Measurements from ENCODE around the gene AK2.
"Not testable (repeated sequence)": the region's sequence is repeated elsewhere in the genome, so short reads cannot be mapped to it uniquely, and the experiment has no call there.

Gene AK2

GRCh38 chr1:33025180-33025569 is 11.5 kb downstream of the AK2 start:
- DNase-seq (ENCODE audit: extremely low spot score, insufficient read length, low read depth) (no peak), FAIRE-seq (no peak)

GRCh38 chr1:33024430-33025179 is 12.1 kb downstream of the AK2 start:
- not testable (repeated sequence) for DNase-seq (ENCODE audit: extremely low spot score, insufficient read length, low read depth)
- FAIRE-seq: peak; percentile 54

DNA sequence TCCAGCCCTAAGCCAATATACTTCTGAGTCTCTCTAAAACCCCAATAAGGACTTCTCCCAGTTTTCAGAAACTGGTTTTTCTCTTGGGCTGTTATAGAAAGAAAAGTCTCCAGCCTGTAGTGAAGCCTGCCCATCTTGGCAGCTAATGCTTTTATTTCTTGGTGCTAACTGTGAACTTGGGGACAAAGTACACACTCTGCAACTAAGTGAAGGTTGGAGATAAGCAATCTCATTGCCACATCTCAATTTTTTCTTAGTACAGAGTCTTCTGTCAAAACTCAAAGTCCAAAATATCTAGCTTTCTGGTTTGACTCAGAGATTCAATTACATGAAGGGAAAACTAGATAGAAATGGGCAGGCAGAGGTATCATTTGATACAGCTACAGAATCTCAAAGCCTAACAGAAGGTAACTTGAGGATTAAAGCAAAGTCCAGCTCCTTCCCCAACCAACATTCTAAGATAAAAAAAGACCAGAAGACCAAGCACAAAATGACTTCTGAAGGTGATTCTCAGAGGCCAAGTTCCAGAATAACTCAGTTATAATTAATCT is 14.0 kb downstream of the AK2 start:
- no peak for FAIRE-seq
- DNase-seq (ENCODE audit: extremely low spot score, insufficient read length, low read depth): no peak

DNA sequence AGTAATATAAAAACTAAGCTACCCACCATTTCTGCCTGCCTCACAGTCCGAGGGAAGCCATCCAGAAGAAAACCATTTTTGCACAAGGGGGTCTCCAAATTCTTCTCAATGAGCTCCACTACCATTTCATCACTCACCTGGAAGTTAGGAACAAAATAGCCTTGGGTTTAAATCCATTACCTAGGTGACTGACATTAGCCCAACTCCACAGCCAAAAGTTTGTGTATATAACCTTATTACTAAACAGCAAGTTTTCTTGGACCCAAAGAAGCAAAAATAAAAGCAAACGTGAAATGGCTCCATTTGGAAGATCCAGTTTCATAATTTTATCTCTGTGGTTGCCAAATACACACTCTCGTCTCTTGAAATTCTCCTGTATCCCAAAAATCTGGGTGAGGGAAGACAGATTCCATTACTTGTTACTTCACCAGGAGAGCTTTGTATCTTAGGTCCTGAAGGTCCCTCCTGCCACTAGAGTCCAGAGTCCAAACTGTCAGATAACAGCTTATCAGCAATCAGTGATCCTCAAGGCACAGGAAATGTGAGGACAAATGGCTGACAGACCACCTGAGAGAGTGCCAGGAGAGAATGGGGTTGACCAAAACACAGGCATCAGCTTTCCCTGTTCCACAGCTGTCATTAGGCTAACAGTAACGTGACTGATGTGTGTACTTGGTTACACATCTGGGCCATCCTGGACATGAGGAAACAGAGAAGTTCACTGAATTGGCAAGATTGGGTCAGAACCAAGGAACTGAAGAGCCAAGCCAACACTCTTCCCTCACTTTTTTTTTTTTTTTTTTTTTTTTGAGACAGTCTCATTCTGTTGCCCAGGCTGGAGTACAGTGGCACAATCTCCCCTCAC is 14.9 kb downstream of the AK2 start:
- no peak for DNase-seq (ENCODE audit: extremely low spot score, insufficient read length, low read depth)
- FAIRE-seq: no peak

DNA sequence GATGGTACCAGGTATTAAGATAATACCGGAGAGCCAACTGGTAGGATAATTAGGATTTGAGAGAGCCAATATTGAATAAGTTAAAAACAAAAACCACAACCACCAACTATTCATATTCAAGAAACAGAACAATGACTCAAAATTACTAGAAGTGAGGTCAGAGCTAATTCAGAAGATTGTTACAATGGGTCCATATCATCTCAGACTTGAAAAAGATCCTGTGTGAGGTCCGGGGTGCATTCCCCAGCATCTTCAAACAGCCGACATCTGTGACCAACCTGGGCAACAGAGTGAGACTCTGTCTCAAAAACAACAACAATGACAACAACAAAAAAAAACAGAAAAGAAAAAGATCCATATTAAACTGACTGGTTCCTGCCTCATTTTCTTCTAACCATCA is 18.6 kb downstream of the AK2 start:
- DNase-seq (ENCODE audit: extremely low spot score, insufficient read length, low read depth) (no peak), FAIRE-seq (no peak)

- DNase-seq (ENCODE audit: extremely low spot score, insufficient read length, low read depth): no peak
Observed at GRCh38 chr1:33017175-33017574, 19.5 kb downstream of the AK2 start.

DNA sequence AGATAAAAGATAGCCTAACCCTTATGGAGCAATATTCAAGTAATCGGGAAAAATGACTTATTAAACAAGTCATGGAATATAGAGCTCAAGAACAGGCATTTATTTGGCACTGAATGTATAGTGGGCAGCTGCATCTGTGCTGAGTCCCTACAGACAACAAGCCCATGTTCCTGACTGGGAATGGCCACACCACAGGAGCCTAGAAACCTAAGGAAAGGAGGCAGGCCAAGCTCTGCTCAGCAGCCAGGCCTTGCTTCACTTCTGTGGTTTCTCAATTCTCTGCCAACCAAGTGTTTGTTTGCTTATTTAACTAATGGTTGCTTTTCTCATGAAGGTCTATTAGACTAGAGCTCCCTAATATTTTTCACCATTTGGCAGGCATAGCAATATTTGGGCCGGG is 21.5 kb downstream of the AK2 start:
- no peak for FAIRE-seq
- DNase-seq (ENCODE audit: extremely low spot score, insufficient read length, low read depth): no peak

More at GRCh38 chr1:33017175-33017574, 19.5 kb downstream of the AK2 start:
- no peak for FAIRE-seq

- DNase-seq (ENCODE audit: extremely low spot score, insufficient read length, low read depth): no peak
- no peak for FAIRE-seq
Observed at GRCh38 chr1:33014464-33015163, 22.1 kb downstream of the AK2 start.

- no peak for FAIRE-seq
- DNase-seq (ENCODE audit: extremely low spot score, insufficient read length, low read depth): no peak
Observed at GRCh38 chr1:33013791-33014190, 22.9 kb downstream of the AK2 start.

- FAIRE-seq (no peak), DNase-seq (ENCODE audit: extremely low spot score, insufficient read length, low read depth) (no peak)
Observed at GRCh38 chr1:33012165-33012564, 24.5 kb downstream of the AK2 start.

GRCh38 chr1:33010932-33011731 is 25.6 kb downstream of the AK2 start:
- FAIRE-seq: no peak
- no peak for DNase-seq (ENCODE audit: extremely low spot score, insufficient read length, low read depth)

GRCh38 chr1:33009561-33009960 is 27.1 kb downstream of the AK2 start:
- FAIRE-seq: no peak
- DNase-seq (ENCODE audit: extremely low spot score, insufficient read length, low read depth): no peak

DNA sequence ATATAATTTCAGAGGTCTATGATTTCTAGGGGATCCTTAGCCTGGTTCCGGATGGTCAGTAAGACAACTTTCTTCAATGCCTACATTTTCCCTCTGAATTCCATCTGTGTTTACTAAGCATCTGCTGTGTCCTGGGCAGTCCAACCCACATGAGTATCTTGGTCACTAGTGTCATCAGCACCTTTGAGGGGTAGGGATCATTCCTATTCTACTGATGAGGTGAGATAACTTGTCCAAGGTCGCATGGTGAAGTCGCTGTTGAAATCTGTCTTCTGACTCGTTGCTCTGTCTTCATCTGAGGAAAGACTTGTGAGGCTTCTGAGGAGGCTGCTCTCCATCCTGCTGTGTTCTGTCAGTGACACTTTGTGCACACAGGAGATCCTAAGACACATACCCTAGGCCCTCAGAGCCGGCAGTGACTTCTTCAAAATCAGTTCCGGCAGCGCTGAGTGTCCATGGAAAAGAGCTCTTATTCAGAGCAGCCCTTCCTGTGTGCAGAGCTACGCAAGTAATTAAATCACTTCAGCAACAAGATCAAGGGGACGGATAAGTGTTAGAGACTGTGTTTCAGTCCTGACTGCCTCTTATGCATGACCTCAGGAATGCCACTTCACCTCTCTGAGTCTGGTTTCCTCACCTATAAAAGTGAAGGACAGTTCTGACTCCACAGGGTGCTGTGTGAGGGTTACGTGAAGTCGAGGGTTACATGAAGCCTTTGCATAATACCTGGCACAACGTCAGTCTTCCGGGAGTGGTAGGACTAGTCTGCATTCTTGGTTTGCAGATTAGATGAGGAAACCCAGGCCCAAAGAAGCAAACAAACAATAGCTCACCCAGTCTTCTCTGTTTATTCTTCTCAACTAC is 28.4 kb downstream of the AK2 start:
- FAIRE-seq (no peak), DNase-seq (ENCODE audit: extremely low spot score, insufficient read length, low read depth) (no peak)

DNA sequence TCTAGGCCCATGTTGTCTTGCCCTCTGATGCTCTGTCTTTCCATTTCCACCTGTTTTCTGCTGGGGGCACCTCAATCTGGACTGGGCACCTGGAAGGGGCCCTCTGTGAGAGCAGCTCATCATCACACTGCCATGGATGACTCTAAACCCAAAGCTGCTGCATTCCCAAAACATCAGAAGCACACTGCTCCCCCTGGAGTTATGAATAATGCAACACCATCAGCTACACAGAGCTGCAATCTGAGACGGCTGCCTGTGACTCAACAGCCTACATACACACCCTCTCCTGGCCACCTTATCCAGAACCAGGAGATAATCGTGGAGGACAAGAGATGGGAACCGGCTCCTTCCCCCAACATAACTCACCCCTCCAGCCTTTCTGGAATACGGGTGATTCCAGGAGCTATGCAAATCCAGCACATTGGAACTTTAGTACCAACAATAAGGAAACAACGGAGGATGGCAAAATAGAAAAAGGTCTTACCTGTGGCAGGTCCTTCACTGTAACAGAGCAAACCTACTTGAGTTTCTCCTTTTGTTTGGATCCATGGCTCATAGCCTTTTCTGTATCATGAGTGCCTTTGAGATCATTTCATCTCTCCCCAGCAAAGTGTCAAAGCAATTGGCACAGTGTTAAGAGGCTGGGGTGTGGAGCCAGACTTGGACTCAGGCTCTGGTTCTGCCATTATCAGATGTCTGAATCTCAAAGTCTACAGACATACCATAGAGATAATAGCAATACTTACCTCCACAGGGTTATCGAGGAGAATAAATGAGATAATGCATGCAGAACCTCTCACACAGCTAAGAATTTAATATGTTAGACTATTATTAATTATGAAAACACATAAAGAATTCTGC is 29.3 kb downstream of the AK2 start:
- no peak for FAIRE-seq

DNA sequence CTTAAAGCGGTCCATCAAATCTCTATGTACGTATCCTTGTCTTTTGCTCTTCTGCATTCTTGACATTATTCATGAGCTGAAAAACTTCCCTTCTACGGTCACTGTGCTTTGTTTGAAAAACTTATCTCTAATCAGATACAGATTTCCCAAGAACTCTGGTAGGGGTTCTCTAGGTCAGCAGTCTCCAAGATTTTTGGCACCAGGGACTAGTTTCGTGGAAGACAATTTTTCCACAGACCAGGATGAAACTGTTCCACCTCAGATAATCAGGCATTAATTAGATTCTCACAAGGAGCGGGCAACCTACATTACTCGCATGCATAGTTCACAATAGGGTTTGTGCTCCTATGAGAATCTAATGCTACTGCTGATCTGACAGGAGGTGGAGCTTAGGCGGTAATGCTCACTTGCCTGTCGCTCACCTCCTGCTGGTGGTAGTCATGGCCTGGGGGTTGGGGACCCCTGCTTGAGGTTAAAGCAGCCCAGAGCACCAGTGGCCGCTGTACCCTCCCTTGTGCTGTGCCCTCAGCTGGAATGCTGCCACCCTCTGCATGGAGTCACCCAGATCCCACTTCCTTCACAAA is 30.8 kb downstream of the AK2 start:
- no peak for FAIRE-seq
- DNase-seq (ENCODE audit: extremely low spot score, insufficient read length, low read depth): no peak

More for the DNA sequence above, 29.3 kb downstream of the AK2 start:
- DNase-seq (ENCODE audit: extremely low spot score, insufficient read length, low read depth): no peak

GRCh38 chr1:33005117-33005837 is 31.4 kb downstream of the AK2 start:
- FAIRE-seq: no peak
- no peak for DNase-seq (ENCODE audit: extremely low spot score, insufficient read length, low read depth)

DNA sequence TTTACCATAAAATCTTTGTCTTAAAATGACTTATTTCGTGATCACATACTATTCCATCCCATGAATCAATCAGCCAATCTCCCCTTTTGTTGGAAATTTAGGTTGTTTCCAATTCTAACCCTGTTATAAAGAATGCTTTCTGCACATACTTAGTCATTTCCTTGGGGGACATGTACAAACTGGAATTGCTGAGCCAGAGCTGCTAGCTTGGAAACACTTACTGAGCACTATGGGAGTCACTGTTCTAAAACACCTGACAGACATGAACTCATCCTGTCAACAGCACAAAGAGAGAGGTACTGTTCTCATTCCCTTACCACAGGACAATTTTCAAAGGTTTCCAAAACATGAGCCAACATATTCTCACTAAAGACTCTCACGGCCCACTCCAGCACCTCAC is 32.1 kb downstream of the AK2 start:
- DNase-seq (ENCODE audit: extremely low spot score, insufficient read length, low read depth): no peak
- no peak for FAIRE-seq
